Suprapubic skin (tissue), 4 donors: ENCODE results near the gene CSTPP1. TPM values are rescaled to one million over a fixed set of nuclear protein-coding genes. Genes with fewer than 3 reads are reported as not detected.
A peak's percentile ranks its signal among the peaks of the same experiment; 100 is the strongest.
"Not testable (repeated sequence)": the region's sequence is repeated elsewhere in the genome, so short reads cannot be mapped to it uniquely, and the experiment has no call there.

Experiments
- DNase-seq, 2 donors: peaks; one replicate each; pipeline ENCODE4 v3.0.0-alpha.2; 2019; ENCODE audit warnings: low spot score in 2 of 2
- H3K27ac ChIP-seq: fragments of 200-600 bp; sonication (generic); one replicate; pipeline ENCODE4 v1.5.1; 2019
- H3K27me3 ChIP-seq: fragments of 200-600 bp; sonication (generic); one replicate; pipeline ENCODE4 v1.5.1; 2019
- H3K36me3 ChIP-seq: fragments of 200-600 bp; sonication (generic); one replicate; pipeline ENCODE4 v1.5.1; 2019
- H3K4me1 ChIP-seq: fragments of 200-600 bp; sonication (generic); one replicate; pipeline ENCODE4 v1.5.1; 2019
- H3K4me3 ChIP-seq: fragments of 200-600 bp; sonication (generic); one replicate; pipeline ENCODE4 v1.5.1; 2019; ENCODE audit warnings: mild to moderate bottlenecking
- H3K9me3 ChIP-seq: fragments of 200-600 bp; sonication (generic); one replicate; pipeline ENCODE4 v1.5.1; 2019
- EP300 ChIP-seq: sonication (generic); formaldehyde crosslinking; IDR thresholded peaks from one replicate; pipeline ENCODE4 v1.6.1; 2017; ENCODE audit warnings: antibody characterized with exemption
- POLR2A ChIP-seq, 2 donors: fragments of 450-650 bp; IDR thresholded peaks; one replicate each; pipeline ENCODE4 v1.6.1; 2017; ENCODE audit warnings: antibody characterized with exemption in 2 of 2, mild to moderate bottlenecking in 2 of 2, moderate library complexity in 2 of 2
- POLR2AphosphoS5 ChIP-seq, 3 donors: sonication (generic); formaldehyde crosslinking; IDR thresholded peaks; one replicate each; pipeline ENCODE4 v1.6.1; 2017; ENCODE audit warnings: antibody characterized with exemption in 3 of 3
- WGBS: methylation state at CpG from one replicate; pipeline ENCODE4 v1.1.5; 2018; 5-methylcytosine and 5-hydroxymethylcytosine counted together
- total RNA-seq, 4 donors: library from RNA; depleted of rRNA; stranded (reverse); fragments of >200 nt; gene quantifications; one replicate each; pipeline ENCODE4 v1.1.0, GENCODE V29; 2016
- TF ChIP-seq, protein P1 (sequence below), 2 donors: fragments of 200-600 bp in 1 of 2; fragments of 450-650 bp in 1 of 2; sonication (generic) in 1 of 2; IDR thresholded peaks; one replicate each; pipeline ENCODE4 v1.5.1; 2016 to 2019; ENCODE audit warnings: antibody characterized with exemption in 2 of 2, mild to moderate bottlenecking in 1 of 2, moderate library complexity in 1 of 2

Gene CSTPP1
- total RNA-seq, 4 donors from 2014 or later: 34.9 to 117 (median 48.1) TPM

DNA sequence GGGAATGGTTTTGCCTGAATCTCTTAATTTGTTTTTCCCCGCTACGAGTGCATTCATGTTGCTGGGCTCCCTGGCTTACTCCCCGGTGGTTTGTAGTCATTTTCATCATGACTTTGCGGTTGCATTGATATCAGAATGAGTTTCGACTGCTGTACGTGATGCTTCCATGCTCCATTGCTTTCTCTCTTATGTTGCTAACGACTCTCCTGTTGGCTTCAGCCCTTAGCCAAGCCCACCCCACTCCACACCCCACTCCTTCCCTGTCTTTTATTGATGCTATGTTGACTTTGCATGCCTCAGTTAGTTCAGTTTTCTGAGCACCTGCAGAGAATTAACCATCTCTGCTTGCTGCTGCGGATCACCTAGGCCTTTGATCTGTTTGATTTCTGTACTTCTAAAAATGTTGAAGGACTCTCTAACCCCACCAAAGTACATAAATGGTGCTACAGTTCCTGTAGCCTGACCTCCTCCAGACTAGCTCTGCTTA, 174.8 kb downstream of the CSTPP1 start:
- peaks cover 22% of the 10 kb centered on the region for H3K4me1 ChIP-seq
- 91% methylated on average over 8 of the region's 8 CpGs for WGBS
- DNase-seq: no peak

DNA sequence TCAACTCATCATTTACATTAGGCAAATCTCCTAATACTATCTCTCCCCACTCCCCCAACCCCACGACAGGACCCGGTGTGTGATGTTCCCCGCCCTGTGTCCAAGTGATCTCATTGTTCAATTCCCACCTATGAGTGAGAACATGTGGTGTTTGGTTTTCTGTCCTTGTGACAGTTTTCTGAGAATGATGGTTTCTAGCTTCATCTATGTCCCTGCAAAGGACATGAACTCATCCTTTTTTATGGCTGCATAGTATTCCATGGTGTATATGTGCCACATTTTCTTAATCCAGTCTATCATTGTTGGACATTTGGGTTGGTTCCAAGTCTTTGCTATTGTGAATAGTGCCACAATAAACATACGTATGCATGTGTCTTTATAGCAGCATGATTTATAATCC, 176.4 kb downstream of the CSTPP1 start:
- H3K36me3 ChIP-seq, H3K27me3 ChIP-seq, DNase-seq, H3K9me3 ChIP-seq, H3K27ac ChIP-seq, H3K4me3 ChIP-seq: not testable (repeated sequence)
- WGBS: 96% methylated on average over 3 of the region's 4 CpGs
- H3K4me1 ChIP-seq: peaks cover 20% of the 10 kb centered on the region

More for the DNA sequence above, 174.8 kb downstream of the CSTPP1 start:
- no peaks in the 10 kb centered on the region for H3K27me3 ChIP-seq
- no peaks in the 10 kb centered on the region for H3K36me3 ChIP-seq
- no peaks in the 10 kb centered on the region for H3K9me3 ChIP-seq
- H3K27ac ChIP-seq: no peak overlapping the region
- no peak overlapping the region for H3K4me3 ChIP-seq
- TF ChIP-seq POLR2A (IDR thresholded peaks at IDR 0.05) (no peak), EP300 (no peak), POLR2AphosphoS5 (IDR thresholded peaks at IDR 0.05) (no peak)
- TF ChIP-seq, protein P1, sequence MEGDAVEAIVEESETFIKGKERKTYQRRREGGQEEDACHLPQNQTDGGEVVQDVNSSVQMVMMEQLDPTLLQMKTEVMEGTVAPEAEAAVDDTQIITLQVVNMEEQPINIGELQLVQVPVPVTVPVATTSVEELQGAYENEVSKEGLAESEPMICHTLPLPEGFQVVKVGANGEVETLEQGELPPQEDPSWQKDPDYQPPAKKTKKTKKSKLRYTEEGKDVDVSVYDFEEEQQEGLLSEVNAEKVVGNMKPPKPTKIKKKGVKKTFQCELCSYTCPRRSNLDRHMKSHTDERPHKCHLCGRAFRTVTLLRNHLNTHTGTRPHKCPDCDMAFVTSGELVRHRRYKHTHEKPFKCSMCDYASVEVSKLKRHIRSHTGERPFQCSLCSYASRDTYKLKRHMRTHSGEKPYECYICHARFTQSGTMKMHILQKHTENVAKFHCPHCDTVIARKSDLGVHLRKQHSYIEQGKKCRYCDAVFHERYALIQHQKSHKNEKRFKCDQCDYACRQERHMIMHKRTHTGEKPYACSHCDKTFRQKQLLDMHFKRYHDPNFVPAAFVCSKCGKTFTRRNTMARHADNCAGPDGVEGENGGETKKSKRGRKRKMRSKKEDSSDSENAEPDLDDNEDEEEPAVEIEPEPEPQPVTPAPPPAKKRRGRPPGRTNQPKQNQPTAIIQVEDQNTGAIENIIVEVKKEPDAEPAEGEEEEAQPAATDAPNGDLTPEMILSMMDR (IDR thresholded peaks at IDR 0.05): no peak

DNA sequence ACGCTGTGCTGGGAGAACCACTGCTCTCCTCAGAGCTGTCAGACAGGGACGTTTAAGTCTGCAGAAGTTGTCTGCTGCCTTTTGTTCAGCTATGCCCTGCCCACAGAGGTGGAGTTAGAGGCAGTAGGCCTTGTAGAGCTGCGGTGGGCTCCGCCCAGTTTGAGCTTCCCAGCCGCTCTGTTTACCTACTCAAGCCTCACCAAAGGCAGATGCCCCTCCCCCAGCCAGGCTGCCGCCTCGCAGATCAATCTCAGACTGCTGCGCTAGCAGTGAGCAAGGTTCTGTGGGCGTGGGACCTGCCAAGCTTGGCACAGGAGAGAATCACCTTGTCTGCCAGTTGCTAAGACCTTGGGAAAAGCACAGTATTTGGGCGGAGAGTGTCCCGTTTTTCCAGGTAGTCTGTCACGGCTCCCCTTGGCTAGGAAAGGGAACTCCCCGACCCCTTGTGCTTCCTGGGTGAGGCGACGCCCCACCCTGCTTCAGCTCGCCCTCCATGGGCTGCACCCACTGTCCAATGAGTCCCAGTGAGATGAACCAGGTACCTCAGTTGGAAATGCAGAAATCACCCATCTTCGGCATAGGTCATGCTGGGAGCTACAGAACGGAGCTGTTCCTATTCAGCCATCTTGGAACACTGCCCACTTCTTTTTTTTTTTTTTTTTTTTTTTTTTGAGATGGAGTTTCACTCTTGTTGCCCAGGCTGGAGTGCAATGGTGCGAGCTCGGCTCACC, 182.6 kb downstream of the CSTPP1 start:
- Histone ChIP-seq H3K4me3 (peak overlapping the region; percentile 27), H3K27ac (peak overlapping the region; percentile 57)
- not testable (repeated sequence) for H3K4me1 ChIP-seq, H3K27me3 ChIP-seq, H3K36me3 ChIP-seq, H3K9me3 ChIP-seq
- DNase-seq: peak; percentile 74 to 84
- 33% methylated on average over 14 of the region's 20 CpGs for WGBS

DNA sequence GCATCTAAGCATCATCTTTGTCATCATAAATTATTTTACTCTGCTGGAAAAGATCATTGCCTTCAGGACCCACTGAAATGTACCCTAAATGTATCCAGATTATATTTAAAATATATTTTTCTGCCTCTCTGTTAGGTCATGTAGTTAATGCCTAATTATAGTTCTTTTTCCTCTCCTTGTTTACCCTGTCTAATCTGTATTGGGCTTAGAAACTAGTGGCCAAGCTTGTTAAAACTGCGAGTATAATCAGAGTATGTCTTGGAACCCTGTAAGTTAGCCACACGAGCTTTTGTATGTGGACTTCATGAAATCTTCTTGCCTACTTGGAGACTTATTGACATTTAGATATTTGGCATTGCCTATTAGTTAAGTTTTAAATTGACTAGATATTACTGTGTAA, 184.5 kb downstream of the CSTPP1 start:
- WGBS: 83% methylated on average over 2 of the region's 2 CpGs
- no peak overlapping the region for H3K4me3 ChIP-seq
- H3K27me3 ChIP-seq: no peaks in the 10 kb centered on the region
- no peak for DNase-seq
- no peaks in the 10 kb centered on the region for H3K36me3 ChIP-seq
- no peak for TF ChIP-seq POLR2A (IDR thresholded peaks at IDR 0.05)
- TF ChIP-seq EP300: no peak
- TF ChIP-seq POLR2AphosphoS5 (IDR thresholded peaks at IDR 0.05): no peak
- TF ChIP-seq, protein P1 (IDR thresholded peaks at IDR 0.05): no peak
- H3K27ac ChIP-seq: no peak overlapping the region
- H3K4me1 ChIP-seq: no peaks in the 10 kb centered on the region
- H3K9me3 ChIP-seq: no peaks in the 10 kb centered on the region

GRCh38 chr11:47121731-47122130, 185.2 kb downstream of the CSTPP1 start:
- Histone ChIP-seq H3K4me3 (no peak overlapping the region), H3K4me1 (peaks cover 2% of the 10 kb centered on the region), H3K27ac (no peak overlapping the region), H3K36me3 (no peaks in the 10 kb centered on the region), H3K27me3 (no peaks in the 10 kb centered on the region), H3K9me3 (no peaks in the 10 kb centered on the region)
- TF ChIP-seq, protein P1 (IDR thresholded peaks at IDR 0.05): no peak
- TF ChIP-seq EP300 (no peak), POLR2AphosphoS5 (IDR thresholded peaks at IDR 0.05) (no peak), POLR2A (IDR thresholded peaks at IDR 0.05) (no peak)
- DNase-seq: no peak
- WGBS: 60% methylated on average over 2 of the region's 2 CpGs

DNA sequence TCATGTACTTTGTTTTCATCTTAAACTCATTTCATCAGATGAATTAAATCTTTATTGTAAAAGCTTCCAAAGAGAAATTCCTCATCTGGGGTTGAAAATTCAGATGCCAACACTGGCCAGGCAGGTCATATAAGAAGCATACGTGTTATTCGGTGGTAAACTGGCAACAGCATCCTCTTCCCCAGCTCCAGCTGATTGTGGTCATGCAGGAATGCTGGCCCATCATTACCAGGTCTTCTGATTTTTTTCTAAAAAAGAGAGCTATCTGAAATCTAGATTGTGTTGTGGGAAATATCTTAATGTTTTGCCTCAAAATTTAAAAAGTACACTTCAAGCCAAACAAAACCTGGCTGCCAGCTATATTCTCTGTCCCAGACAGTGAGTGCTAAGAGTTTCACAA, 186.5 kb downstream of the CSTPP1 start:
- peaks cover 2% of the 10 kb centered on the region for H3K4me1 ChIP-seq
- no peak for DNase-seq
- H3K36me3 ChIP-seq: no peaks in the 10 kb centered on the region
- H3K27ac ChIP-seq: no peak overlapping the region
- no peaks in the 10 kb centered on the region for H3K9me3 ChIP-seq
- H3K27me3 ChIP-seq: no peaks in the 10 kb centered on the region
- WGBS: 79% methylated on average over 2 of the region's 2 CpGs
- no peak overlapping the region for H3K4me3 ChIP-seq
- no peak for TF ChIP-seq POLR2AphosphoS5 (IDR thresholded peaks at IDR 0.05)
- TF ChIP-seq, protein P1 (IDR thresholded peaks at IDR 0.05): no peak
- no peak for TF ChIP-seq EP300
- TF ChIP-seq POLR2A (IDR thresholded peaks at IDR 0.05): no peak
